BLaER1 treated with 17β-estradiol and CSF1 and Interleukin-3, amounts not matched to agents 10 nM and 100 nM (cell line): ENCODE measurements around the gene SPNS2.

Experiments used
- H3K27ac ChIP-seq, 11 experiments: shearing (Covaris generic); formaldehyde crosslinking; 2 replicates each; pipeline ENCODE4 v1.8.1; 2022
- H3K27me3 ChIP-seq, 11 experiments: shearing (Covaris generic); formaldehyde crosslinking; 2 replicates each; pipeline ENCODE4 v1.8.1; 2022
- H3K36me3 ChIP-seq, 11 experiments: shearing (Covaris generic); formaldehyde crosslinking; 2 replicates each; pipeline ENCODE4 v1.8.1; 2022
- H3K4me1 ChIP-seq, 10 experiments: shearing (Covaris generic); formaldehyde crosslinking; 2 replicates each; pipeline ENCODE4 v1.8.1; 2022
- H3K4me2 ChIP-seq, 11 experiments: shearing (Covaris generic); formaldehyde crosslinking; 2 replicates each; pipeline ENCODE4 v1.8.1; 2022
- H3K4me3 ChIP-seq, 10 experiments: shearing (Covaris generic); formaldehyde crosslinking; 2 replicates each; pipeline ENCODE4 v1.8.1; 2022
- H3K9ac ChIP-seq, 11 experiments: shearing (Covaris generic); formaldehyde crosslinking; 2 replicates each; pipeline ENCODE4 v1.8.1; 2022
- H3K9me3 ChIP-seq, 11 experiments: shearing (Covaris generic); formaldehyde crosslinking; replicated peaks in 1 of 11; 2 replicates each; pipeline ENCODE4 v1.8.1; 2022
- H4K20me1 ChIP-seq, 11 experiments: shearing (Covaris generic); formaldehyde crosslinking; 2 replicates each; pipeline ENCODE4 v1.8.1; 2022
- Cebpa-rat ChIP-seq, 11 experiments: shearing (Covaris generic); IDR thresholded peaks; 2 replicates each; pipeline ENCODE4 v1.8.1; 2022

SPNS2 gene

GRCh38 chr17:4485676-4486646, 12.7 kb upstream of the SPNS2 start:
- no peak for TF ChIP-seq Cebpa-rat (IDR thresholded peaks at IDR 0.05)
- Histone ChIP-seq H3K36me3 (no peaks in the 10 kb centered on the region), H3K4me3 (peak overlapping the region in 6 of 10 experiments; percentile 15 to 52 (median 36); a peak in 8 of 20 replicates), H4K20me1 (peaks cover 0 to 14% (median 0%) of the 10 kb centered on the region in 11 experiments; a peak in 5 of 22 replicates), H3K9ac (peak overlapping the region in 7 of 11 experiments; percentile 11 to 55 (median 47); a peak in 9 of 22 replicates), H3K9me3 (no peaks in the 10 kb centered on the region), H3K27ac (peak overlapping the region in 5 of 11 experiments; percentile 32 to 54 (median 44); a peak in 5 of 22 replicates), H3K4me1 (peaks cover 40 to 80% (median 72%) of the 10 kb centered on the region in 10 experiments), H3K27me3 (no peaks in the 10 kb centered on the region), H3K4me2 (peak overlapping the region; percentile 71 to 96 (median 85))

- Histone ChIP-seq H3K4me3 (no peak overlapping the region), H3K4me1 (peaks cover 41 to 77% (median 69%) of the 10 kb centered on the region in 10 experiments), H3K4me2 (peak overlapping the region; percentile 62 to 96 (median 85)), H3K36me3 (no peaks in the 10 kb centered on the region), H3K27ac (no peak overlapping the region), H3K9ac (no peak overlapping the region), H3K9me3 (no peaks in the 10 kb centered on the region), H4K20me1 (peaks cover 0 to 14% (median 0%) of the 10 kb centered on the region in 11 experiments; a peak in 5 of 22 replicates), H3K27me3 (no peaks in the 10 kb centered on the region)
- no peak for TF ChIP-seq Cebpa-rat (IDR thresholded peaks at IDR 0.05)
Measured at GRCh38 chr17:4487296-4487695, 11.4 kb upstream of the SPNS2 start.

GRCh38 chr17:4487820-4488716, 10.6 kb upstream of the SPNS2 start:
- no peaks in the 10 kb centered on the region for H3K36me3 ChIP-seq
- no peaks in the 10 kb centered on the region for H3K27me3 ChIP-seq
- H3K4me1 ChIP-seq: peaks cover 49 to 77% (median 70%) of the 10 kb centered on the region in 10 experiments
- TF ChIP-seq Cebpa-rat (IDR thresholded peaks at IDR 0.05): no peak
- peak overlapping the region; percentile 62 to 96 (median 85) for H3K4me2 ChIP-seq
- H4K20me1 ChIP-seq: peaks cover 0 to 14% (median 0%) of the 10 kb centered on the region in 11 experiments; a peak in 5 of 22 replicates
- no peak overlapping the region for H3K27ac ChIP-seq
- 0 out of 22 replicates have a peak overlapping the region, but pooled peaks of 1 of the 11 experiments have one; percentile 12 for H3K9ac ChIP-seq
- H3K9me3 ChIP-seq: no peaks in the 10 kb centered on the region
- no peak overlapping the region for H3K4me3 ChIP-seq

- no peaks in the 10 kb centered on the region for H3K27me3 ChIP-seq
- 0 out of 22 replicates have a peak overlapping the region, but pooled peaks of 1 of the 11 experiments have one; percentile 6 for H3K27ac ChIP-seq
- peak overlapping the region; percentile 62 to 96 (median 85); a peak in 20 of 22 replicates for H3K4me2 ChIP-seq
- peaks cover 53 to 73% (median 68%) of the 10 kb centered on the region in 10 experiments for H3K4me1 ChIP-seq
- no peaks in the 10 kb centered on the region for H3K9me3 ChIP-seq
- H4K20me1 ChIP-seq: peaks cover 0 to 14% (median 0%) of the 10 kb centered on the region in 11 experiments; a peak in 5 of 22 replicates
- TF ChIP-seq Cebpa-rat (IDR thresholded peaks at IDR 0.05): no peak
- no peaks in the 10 kb centered on the region for H3K36me3 ChIP-seq
- no peak overlapping the region for H3K4me3 ChIP-seq
- H3K9ac ChIP-seq: peak overlapping the region in 3 of 11 experiments; percentile 11 to 26 (median 18); a peak in 2 of 22 replicates
Measured at GRCh38 chr17:4488989-4489595, 9.6 kb upstream of the SPNS2 start.

GRCh38 chr17:4490109-4490591, 8.5 kb upstream of the SPNS2 start:
- Histone ChIP-seq H4K20me1 (peaks cover 0 to 14% (median 0%) of the 10 kb centered on the region in 11 experiments; a peak in 5 of 22 replicates), H3K36me3 (no peaks in the 10 kb centered on the region), H3K27me3 (no peaks in the 10 kb centered on the region), H3K9me3 (no peaks in the 10 kb centered on the region), H3K9ac (no peak overlapping the region), H3K4me1 (peaks cover 53 to 67% (median 63%) of the 10 kb centered on the region in 10 experiments), H3K4me3 (no peak overlapping the region), H3K4me2 (no peak overlapping the region; a peak in 1 of 22 replicates), H3K27ac (no peak overlapping the region)
- TF ChIP-seq Cebpa-rat (IDR thresholded peaks at IDR 0.05): no peak

- no peak for TF ChIP-seq Cebpa-rat (IDR thresholded peaks at IDR 0.05)
- Histone ChIP-seq H3K9ac (no peak overlapping the region), H3K4me1 (peaks cover 50 to 63% (median 61%) of the 10 kb centered on the region in 10 experiments), H3K36me3 (no peaks in the 10 kb centered on the region), H4K20me1 (peaks cover 0 to 14% (median 0%) of the 10 kb centered on the region in 11 experiments; a peak in 5 of 22 replicates), H3K27me3 (no peaks in the 10 kb centered on the region), H3K27ac (no peak overlapping the region), H3K9me3 (no peaks in the 10 kb centered on the region), H3K4me2 (no peak overlapping the region; a peak in 1 of 22 replicates), H3K4me3 (no peak overlapping the region)
Measured at GRCh38 chr17:4490637-4491061, 8.0 kb upstream of the SPNS2 start.

- no peak for TF ChIP-seq Cebpa-rat (IDR thresholded peaks at IDR 0.05)
- Histone ChIP-seq H3K4me3 (no peak overlapping the region), H3K9ac (no peak overlapping the region), H3K36me3 (no peaks in the 10 kb centered on the region), H3K9me3 (no peaks in the 10 kb centered on the region), H4K20me1 (peaks cover 0 to 23% (median 7%) of the 10 kb centered on the region in 11 experiments; a peak in 13 of 22 replicates), H3K4me1 (peaks cover 39 to 59% (median 55%) of the 10 kb centered on the region in 10 experiments), H3K27ac (no peak overlapping the region), H3K27me3 (peaks cover 0 to 11% (median 0%) of the 10 kb centered on the region in 11 experiments; a peak in 2 of 22 replicates), H3K4me2 (peak overlapping the region; percentile 30 to 74 (median 47); a peak in 20 of 22 replicates)
Measured at GRCh38 chr17:4492721-4493561, 5.7 kb upstream of the SPNS2 start.
